Measurements from ENCODE around the gene PARP9.

DNA sequence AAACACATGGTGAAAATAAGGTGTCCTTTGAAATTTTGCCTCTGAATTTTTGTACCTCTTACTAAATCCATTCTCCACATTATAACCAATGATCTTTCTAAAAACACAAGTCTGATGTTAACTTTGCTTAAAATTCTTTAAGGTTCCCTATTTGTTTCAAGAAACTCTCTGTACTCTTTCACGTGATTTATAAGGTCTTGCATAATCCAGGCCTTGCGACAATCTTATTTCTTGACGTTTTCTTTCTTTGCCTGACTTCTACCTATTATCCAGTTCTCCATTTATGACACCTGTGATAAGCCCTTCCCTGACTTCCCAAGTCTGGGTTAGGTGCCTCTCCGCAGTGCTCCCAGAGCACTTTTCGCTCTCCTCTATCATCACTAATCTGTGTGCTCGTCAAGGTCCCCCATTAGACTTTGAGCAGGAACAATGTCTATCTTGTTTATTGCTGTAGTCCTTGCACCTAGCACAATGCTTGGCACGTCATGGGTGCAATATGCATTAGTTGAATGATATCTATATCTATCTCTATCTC, 25.1 kb downstream of the PARP9 start:
- no peak for TF ChIP-seq POLR2AphosphoS5 (IDR thresholded peaks at IDR 0.05; ENCODE audit: low read length)
- no peak for TF ChIP-seq RBBP5 (conservative IDR thresholded peaks at IDR 0.05)
- TF ChIP-seq BRCA1 (IDR thresholded peaks at IDR 0.05; ENCODE audit: low read depth, low read length) = no peak
- TF ChIP-seq MYB (IDR thresholded peaks at IDR 0.05; ENCODE audit: borderline replicate concordance, low read depth, low read length) = no peak

Data from GM12878 (cell line).